Stimulated activated CD4-positive, alpha-beta T cell treated with anti-CD3 and anti-CD28 coated beads, TNF-alpha, amount 100 ng/mL, for 48 hours (primary cell): ENCODE results near the gene NEK8.
A peak's percentile ranks its signal among the peaks of the same experiment; 100 is the strongest.

ENCODE experiments used
- DNase-seq, 3 donors: peaks; one replicate each; pipeline ENCODE4 v3.0.0-alpha.2; 2020; ENCODE audit warnings: low read depth in 3 of 3

Gene NEK8

DNA sequence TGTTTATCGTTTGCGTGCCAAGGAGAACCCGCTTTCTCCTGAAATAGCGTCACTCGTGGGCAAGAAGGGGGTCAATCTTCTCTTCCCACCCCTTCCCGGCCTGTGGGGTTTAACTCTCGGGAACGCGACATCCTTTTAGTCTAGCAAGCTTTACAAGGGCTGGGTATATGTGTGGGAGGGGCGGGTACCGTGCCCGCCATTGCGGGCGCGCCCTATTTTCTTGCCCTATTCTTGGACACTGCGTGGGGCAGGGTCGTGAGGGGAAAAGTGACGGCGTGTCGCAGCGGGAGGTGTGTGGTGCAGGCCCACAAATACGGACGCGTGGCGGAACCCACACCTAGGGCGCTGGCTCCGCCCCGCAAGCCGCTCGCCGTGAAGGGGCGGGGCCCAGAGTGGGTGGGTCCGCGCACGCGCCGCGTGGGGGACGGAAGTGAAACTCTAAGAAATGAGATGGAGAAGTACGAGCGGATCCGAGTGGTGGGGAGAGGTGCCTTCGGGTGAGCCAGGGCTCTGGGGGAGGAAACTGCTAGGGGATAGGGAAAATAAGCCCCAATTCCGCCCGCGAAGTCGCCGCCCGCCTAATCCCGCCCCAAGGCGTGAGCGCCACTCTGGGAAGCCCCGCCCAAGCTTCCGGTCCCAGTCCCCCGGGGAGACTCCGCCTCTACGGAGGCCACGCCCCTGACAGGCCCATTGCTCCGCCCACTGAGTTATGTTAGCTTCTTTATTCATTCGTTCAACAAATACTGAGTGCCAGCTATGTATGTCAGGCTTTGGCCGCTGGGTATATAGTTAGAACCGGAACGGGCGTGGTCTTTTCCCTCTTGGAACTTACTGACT lies at the start of gene NEK8:
Gene NEK8, plus strand, starts transcription at position 425 of the 837 bp plus-strand sequence. Its CDS starts 26 bp downstream, at position 451.
- peak; percentile 95 to 98 (median 97) for DNase-seq

DNA sequence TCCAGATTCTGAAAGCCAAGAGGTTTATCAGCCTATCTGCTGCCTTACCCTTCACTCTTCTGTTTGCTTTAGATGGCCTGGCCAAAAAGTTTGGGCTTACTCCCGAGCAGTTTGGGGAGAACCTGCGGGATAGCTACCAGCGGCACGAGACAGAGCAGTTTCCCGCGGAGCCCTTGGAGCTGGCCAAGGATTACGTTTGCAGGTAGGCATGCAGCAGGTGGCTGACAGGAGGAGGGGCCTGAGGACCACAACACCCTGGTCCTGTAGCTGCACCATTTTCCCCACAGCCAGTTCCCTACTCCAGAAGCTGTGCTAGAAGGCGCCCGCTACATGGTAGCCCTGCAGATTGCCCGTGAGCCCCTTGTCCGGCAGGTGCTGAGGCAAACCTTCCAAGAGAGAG lies 45.9 kb upstream of the NEK8 start:
- DNase-seq = no peak

DNA sequence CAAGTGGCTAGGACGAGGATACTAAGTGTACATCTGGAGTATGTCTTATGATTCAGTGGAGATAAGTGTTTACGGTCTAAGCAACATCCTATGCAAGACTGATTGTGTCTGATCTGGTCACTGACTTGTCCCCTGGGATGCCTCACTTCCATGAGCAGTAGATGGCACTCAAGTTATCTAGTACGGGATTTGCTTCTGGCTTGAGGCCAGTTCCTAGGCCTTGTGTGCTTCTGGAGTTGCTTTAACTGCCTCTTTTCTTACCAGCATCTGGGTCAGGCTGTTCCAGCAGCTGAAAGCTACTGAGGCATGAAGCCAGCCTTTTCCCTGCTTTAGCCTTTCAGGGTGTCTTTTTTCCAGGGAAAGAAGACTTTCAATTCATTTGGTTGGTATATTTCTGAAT lies 43.6 kb upstream of the NEK8 start:
- DNase-seq = no peak

DNA sequence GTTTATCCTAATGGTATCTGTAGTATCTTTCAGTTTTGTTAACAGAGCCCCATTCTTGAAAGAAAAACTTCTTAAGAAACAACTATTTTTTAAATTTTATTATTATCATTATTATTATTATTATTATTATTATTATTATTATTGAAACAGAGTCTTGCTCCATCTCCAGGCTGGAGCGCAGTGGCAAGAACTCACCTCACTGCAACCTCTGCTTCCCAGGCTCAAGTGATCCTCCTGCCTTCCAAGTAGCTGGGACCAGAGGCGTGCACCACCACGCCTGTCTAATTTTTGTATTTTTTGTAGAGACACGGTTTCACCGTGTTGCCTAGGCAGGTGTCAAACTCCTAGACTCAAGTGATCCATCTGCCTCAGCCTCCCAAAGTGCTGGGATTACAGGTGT lies 43.2 kb upstream of the NEK8 start:
- DNase-seq = no peak

DNA sequence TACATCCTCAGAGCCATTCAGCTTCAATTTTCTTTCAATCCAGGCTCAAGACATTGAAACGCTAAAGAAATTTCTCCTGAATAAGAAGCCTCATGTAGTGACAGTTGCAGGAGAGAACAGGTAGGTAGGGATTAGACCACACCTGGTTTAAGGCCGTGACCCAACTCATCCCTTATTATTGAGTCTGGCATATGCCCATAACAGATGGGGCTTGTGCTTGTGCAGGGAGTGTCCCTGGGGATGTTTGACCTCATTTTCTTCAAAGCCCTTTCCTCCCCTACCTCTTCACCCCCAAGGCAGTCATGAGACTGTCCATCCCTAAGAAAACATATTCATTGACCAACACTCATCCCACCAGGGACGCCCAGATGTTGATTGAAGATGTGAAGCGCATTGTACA lies 42.3 kb upstream of the NEK8 start:
- DNase-seq = no peak

DNA sequence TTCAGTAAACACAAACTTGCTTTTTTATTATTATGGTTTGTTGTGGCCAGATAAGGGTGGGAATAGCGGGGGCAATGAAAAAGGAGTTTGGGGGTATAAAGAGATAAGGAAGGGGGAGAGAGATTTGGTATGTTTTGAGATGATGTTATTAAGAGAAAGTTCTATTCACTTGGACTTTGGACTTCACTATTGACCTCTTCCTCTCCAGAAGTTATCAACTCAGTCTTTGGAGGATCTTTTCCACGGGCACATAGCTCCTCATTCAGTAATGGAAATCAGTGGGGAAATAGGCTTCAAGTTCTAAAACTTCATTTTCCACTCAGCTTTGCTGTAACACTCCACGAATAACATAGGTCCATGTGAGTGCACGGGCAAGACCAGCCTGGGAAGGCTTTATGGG lies 40.1 kb upstream of the NEK8 start:
- no peak for DNase-seq

DNA sequence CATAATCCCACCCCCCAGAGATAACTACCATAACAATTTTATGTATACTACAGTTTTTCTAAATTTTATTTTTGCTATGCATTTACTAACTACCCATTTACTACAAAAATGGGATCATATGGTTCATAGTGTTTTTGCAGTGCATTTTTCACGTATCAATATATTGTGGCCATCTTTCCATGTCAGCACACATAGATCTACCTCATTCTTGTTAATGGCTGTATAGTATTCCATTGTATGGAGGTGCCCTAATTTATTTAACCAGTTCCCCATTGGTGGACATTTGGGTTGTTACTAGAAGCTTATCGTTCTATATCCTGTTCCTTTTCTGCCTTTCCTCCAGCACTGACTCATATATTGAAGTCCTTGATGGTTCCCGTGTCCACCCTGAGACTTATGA lies 39.6 kb upstream of the NEK8 start:
- no peak for DNase-seq

DNA sequence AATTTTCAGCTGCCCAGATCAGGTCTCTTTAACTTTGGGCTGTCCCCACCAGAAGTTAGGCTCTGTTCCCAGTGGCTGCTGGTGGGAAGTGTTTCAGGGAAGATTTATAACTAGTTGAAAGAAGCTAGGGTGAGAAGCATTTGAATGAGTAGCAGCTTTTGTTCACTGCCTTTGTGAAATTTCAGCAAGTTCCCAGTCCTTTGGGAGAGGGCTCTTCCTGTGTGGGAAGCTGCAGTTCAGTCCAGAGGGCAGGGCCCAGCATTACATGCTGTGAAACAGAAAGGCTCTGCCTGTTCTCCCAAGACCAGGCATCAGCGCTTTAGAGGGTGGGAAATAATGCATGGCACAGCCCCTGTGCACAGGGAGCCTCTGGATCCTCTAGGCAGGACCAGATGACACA lies 34.7 kb upstream of the NEK8 start:
- DNase-seq = no peak

DNA sequence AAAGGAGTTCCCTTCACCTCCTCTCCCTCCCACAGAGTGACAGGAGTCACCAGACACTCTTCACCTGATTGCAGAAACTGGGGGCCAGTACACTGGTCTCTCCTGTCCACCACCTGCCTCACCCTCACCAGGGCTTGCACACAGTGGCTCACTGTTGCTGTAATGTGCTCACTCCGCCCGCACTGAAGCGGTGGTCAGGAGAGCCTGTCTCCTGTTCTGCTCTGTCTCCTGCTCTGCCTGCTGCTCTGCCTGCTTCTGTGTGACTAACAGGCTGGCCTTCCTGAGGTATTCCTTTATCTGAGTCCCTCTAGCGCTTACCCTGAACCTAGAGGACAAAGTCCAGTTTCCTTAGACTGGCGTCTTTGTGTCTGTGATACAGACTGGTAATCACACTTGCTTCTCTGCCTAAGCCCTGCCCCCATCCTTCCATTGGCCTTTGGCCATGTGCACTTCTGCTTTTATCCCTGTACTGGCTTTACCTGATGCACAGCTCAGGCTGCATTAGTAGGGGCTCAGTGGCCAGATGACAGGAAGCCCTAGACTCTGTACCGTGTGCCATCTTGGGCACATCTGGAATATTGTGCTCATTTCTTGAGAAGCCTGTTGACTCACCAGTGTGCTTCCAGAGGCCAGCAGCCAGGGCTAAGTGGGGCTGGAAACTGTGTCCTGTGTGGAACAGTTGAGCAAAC lies 30.2 kb upstream of the NEK8 start:
- no peak for DNase-seq

DNA sequence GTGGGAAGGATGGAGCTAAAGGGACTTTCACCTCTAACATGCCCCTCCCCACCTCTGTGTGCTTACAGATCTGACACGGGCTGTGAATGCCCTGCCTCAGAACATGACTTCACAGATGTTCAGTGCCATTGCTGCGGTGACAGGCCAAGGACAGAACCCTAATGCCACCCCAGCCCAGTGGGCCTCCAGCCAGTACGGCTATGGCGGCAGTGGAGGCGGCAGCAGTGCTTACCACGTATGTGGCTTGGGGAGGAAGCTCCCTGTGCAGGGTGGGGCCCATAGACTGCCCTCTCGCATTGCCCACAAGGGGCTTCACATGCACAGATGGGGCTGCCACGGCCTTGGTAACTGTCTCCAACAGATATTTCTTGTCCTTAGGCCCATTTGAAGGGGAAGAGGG lies 28.3 kb upstream of the NEK8 start:
- DNase-seq = no peak

DNA sequence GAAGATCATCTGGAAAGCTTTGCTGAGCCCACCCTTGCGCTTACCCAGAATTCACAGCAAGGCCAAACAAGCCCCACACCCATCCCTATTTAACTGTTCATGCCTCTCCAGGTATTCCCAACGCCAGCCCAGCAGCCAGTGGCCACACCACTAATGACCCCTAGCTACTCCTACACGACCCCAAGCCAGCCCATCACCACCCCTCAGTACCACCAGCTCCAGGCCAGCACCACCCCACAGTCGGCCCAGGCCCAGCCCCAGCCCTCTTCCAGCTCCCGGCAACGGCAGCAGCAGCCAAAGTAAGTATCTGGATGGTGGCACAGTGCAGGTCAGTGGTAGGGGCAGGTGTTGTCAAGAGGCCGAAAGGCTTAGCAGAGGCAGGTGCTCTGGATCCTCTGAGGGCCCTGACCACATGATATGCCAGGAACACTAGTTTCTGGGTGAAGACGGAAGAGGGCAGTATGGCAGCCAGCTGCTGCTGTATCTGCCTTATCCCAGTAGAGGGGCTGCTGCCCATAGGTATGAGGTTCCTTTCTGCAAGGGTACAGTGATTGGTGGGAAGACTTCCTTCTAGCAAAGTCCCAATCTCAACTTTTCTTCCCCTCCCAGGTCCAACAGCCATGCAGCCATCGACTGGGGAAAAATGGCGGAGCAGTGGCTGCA lies 27.6 kb upstream of the NEK8 start:
- DNase-seq = no peak

DNA sequence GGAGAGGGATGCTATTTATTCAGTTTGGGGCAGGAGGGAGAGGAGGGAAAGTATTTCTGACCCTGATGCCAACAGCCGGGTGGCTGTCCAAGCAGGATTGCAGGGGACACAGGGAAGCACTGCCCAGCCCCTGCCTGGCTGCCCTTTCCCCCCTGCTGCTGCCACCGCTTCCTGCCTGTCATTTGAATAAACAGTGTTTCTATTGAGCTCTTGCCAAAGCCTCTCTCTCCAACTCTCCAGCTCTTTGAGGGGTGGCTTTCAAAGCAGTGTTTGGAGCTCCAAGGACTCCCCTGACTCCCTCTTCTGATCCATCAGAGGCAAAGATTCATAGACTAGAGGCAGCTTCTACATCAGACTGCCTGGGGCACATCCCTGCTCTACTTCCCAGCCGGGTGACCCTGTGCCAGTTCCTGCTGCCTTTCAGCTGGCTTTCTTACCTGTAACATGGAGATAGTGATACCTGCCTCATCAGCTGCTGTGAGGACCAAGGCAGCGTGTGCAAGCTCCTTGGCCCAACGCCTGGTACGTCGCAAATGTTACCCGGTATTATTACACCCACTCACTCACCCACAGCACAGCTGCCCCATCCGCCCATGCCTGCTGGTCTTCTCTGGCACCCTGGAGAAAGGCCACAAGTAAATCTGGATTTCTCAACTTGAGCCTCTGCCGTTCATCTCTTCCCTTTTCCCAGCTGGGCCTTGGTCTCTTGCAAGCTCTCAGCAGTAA lies 26.4 kb upstream of the NEK8 start:
- no peak for DNase-seq

DNA sequence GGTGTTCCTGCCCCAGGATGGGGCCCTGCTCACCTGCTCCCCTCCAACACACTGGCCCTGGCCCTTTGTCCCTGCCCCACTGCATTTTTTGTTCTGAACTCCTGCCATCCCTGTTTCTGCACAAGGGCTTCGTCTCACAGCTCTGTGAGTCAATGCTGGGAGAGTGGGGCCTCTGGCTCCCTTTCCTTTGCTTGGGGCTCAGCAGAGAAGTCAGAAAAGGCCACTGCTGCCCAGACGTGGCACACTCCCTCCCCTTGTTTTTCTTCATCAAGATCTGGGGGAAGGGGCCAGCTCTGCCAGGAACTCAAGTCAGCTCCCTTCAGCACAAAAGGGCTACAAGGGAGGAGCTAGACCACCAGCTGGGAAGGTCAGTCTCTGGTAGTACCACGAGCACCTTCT lies 25.8 kb upstream of the NEK8 start:
- DNase-seq = no peak

DNA sequence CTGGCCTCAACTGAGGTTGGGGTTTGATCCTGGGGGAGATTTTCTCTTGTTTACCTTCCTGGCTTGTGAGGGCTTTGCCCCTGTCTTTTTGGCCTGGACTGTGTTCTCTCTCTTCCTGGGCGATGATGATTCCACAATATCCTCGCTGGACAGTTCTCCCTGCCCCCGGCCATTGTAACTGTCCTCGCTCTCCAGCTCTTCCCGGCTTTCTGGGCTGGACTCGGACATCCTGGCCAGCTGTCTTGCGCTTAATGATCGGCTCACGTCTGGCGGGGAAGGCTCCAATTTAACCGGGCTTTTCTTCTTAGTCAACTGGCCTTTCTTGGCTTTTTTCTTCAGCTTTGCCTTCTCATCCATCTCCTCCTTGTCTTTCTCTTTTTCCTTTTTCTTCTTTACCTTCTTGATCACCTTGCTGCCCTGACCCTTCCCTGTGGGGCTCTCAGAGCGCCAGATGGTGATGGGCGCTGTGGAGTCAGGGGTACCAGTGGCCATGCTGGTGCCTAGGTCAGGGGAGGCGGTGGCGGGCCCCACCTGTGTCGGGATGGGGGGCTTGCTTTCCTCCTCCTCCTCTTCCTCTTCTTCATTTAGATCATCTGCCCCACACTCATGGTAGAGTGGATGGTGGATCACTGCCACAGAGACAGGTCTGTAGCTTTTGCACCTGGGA lies 24.9 kb upstream of the NEK8 start:
- DNase-seq = no peak

DNA sequence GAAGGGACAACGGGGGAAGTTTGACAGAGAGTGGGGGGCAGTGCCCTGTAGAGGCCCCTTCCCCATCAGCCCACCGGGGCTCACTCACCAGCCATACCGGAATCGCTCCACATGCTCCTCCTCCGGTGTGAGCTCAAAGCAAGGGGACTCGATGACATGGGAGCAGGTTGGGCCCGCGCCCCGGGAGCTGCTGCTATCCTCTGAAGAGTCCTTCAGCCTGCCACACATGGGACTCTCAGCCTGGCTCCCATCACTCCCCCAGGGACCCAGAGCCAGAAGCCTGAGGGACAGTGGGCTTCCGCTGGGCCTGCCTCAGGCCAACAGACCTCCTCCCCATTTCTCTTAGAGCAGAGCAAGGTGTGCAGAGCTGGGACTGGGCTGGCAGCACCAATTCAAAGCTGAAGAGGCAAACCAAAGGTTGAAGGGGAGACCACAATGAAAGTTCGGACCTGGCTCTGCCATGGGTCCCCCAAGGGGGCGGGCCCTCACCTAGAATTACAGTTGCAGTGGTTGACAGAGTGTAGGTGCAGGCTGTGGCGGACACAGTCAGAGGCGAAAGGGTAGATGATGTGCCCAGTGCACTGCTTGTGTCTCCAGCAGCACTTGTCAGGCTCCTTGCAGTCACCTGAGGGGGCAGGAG lies 24.2 kb upstream of the NEK8 start:
- no peak for DNase-seq

DNA sequence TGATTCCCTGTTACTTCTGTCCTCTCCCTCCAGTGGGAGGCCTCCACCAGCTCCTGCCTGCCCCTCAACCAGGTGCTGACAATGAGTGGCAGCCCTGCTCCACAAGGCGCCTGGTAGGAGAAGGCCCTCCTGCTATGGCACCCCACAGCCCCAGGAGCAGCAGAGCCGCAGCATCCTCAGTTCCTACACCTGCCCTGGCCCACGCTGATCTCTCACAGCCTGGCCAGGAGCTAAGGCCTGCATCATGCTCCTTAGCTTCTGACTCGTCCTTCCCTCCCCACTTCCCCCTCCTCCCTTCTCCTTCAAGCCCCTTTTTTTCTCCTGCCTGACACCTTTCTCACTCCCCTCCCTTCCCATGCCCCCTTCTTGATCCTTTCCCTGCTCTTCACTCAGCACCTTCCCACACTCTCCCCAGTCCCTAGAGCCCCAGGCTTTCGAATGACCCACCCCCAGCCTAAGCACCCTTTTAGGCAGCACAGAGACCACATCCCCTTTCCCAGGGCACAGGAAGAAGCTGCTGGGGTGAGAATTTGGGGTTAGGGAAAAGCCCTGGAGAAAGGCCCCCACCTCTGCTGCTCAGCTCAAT lies 23.4 kb upstream of the NEK8 start:
- DNase-seq = no peak

DNA sequence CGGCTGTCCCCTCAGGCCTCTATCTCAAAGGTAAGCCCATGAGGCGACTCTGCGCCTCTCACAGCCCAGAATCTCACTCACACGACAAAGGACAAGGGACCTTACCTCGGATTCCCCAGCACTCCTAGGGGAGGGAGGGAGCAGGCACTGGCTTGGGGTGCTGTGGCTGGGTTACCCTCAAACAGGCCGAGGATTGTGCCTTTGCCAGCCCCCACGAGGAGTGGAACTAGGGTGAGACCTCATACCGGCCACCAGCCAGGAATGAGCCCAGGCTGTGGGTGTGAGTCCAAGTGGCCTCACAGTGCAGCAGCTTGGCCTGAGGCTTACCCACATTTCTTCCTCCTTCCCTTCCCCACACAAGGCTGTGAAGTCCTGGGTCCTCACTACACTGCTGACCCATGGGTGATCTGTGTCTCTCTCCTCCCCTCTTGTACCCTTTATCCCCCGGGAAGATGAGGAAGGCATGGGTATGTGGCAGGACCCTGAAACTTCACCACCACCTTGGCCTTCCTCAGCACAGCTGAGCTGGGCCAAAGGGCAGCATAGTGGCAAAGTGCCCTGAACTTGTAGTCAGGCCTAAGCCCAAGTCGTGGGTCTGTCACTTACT lies 22.8 kb upstream of the NEK8 start:
- no peak for DNase-seq

DNA sequence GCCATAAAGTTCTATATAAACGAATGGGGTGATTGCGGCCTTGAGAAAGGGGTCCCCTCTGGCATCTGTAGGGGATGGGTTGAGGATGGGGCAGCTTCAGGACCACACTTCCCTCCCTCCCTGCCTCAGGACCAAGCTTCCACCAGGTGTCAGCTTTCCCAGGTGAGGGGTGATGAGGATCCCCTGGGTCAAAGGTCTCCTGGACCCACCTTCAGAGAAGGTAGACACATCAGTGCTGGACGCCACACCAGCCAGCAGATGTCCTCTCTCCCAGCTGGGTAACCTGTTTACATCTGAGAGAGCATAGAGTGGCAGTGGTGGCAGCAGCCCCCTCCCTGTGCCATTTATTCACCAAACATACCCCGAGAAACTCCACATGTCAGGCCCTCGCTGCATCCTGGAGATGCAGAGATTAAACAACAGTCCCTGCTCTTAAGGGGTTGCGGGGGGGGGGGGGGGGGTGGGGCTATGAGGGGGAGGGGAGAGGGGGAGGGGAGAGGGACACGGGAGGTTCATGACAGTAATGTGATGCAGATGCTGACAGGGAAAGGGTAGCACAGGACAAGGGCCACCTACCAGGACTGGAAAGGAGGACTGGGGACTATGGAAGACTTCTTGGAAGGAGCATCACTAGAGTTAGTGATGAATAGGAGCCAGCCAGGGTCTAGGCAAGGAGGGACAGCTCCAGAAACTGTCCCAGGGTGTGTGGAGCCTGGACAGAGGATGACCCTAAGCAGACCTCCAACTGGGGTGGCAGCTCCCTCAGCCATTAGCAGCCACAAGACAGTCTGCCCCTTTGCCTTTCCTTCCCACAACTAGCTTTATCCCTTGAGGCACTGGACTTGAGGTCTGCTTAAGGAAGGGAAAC lies 21.9 kb upstream of the NEK8 start:
- DNase-seq = no peak

DNA sequence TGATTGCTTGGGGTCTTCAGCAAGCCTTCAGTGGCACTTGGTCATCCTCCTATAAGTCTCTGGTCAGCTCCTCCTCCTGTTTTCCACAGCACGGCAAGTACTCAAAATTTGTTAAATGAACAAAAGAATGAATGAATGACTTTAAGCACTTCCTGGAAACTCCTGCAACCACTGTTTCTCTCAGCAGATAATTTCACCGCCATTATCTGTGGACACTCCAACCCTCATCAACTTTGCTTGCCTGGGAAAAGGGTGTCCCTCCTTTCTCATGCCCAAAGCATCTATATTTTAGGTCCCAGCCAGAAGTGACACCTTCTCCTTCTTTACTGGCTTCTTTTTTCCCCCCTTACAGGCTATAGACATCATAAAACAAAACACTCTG lies 21.3 kb upstream of the NEK8 start:
- DNase-seq = no peak
